Naive thymus-derived CD4-positive, alpha-beta T cell (primary cell): ENCODE results near the gene SEMA3C. TPM values are rescaled to one million over a fixed set of nuclear protein-coding genes. Genes with fewer than 3 reads are reported as not detected.
A peak's percentile ranks its signal among the peaks of the same experiment; 100 is the strongest.

Experiments used
- ATAC-seq: fragments of 150-1000 bp; cut with Tn5 transposase; 2 replicates; pipeline ENCODE4 v1.10.0; 2021; ENCODE audit warnings: mild to moderate bottlenecking, moderate library complexity
- CTCF ChIA-PET: fragments of 350-600 bp; sonication (Branson Sonifier 250); formaldehyde crosslinking; loops from one replicate; lab custom pipeline; 2021; ENCODE audit warnings: antibody characterized with exemption; lab: Charles Lee
- POLR2A ChIA-PET: fragments of 350-600 bp; sonication (Branson Sonifier 250); formaldehyde crosslinking; loops from one replicate; lab custom pipeline; 2021; ENCODE audit warnings: antibody characterized with exemption, inconsistent platforms; lab: Charles Lee
- DNase-seq, 9 donors: peaks; one replicate each; pipeline versions ENCODE4 v3.0.0 to v3.0.0-alpha.2; 2020 to 2022; ENCODE audit warnings: mixed read lengths in 1 of 9
- H3K27ac ChIP-seq: one replicate; pipeline ENCODE4 v1.7.0; 2013; ENCODE audit warnings: mild to moderate bottlenecking, low read depth, low read length, moderate library complexity
- H3K27me3 ChIP-seq, 2 donors: one replicate each; pipeline ENCODE4 v1.7.0; 2013; ENCODE audit warnings: low read length in 2 of 2, mild to moderate bottlenecking in 2 of 2, moderate library complexity in 2 of 2; ENCODE audit not compliant: control insufficient read depth in 2 of 2, insufficient read depth in 2 of 2
- H3K36me3 ChIP-seq, 3 experiments: 1 replicate in 2 of 3; 2 replicates in 1 of 3; pipeline ENCODE4 v1.7.0; 2013; ENCODE audit warnings: low read length in 3 of 3, mild to moderate bottlenecking in 3 of 3, moderate library complexity in 1 of 3; ENCODE audit not compliant: insufficient read depth in 3 of 3, control insufficient read depth in 2 of 3
- H3K4me1 ChIP-seq, 2 donors: one replicate each; pipeline ENCODE4 v1.7.0; 2013; ENCODE audit warnings: low read length in 2 of 2, mild to moderate bottlenecking in 2 of 2, moderate library complexity in 1 of 2; ENCODE audit not compliant: control insufficient read depth in 2 of 2, insufficient read depth in 2 of 2
- H3K4me3 ChIP-seq: 2 replicates; pipeline ENCODE4 v1.7.0; 2013; ENCODE audit warnings: mild to moderate bottlenecking, low read length
- H3K9me3 ChIP-seq, 3 experiments: 1 replicate in 2 of 3; 2 replicates in 1 of 3; pipeline ENCODE4 v1.7.0; 2013; ENCODE audit warnings: low read length in 3 of 3; ENCODE audit not compliant: control insufficient read depth in 2 of 3
- H3K27ac Mint-ChIP-seq, 9 donors: one replicate each; pipeline ENCODE4 v1.8.0; 2020 to 2022; ENCODE audit warnings: mixed read lengths in 9 of 9, mild to moderate bottlenecking in 8 of 9, moderate library complexity in 5 of 9, inconsistent platforms in 2 of 9
- H3K27me3 Mint-ChIP-seq, 5 donors: one replicate each; pipeline ENCODE4 v1.8.0; 2021 to 2022; ENCODE audit warnings: mixed read lengths in 5 of 5, mild to moderate bottlenecking in 1 of 5
- H3K36me3 Mint-ChIP-seq, 5 donors: one replicate each; pipeline ENCODE4 v1.8.0; 2020 to 2022; ENCODE audit warnings: mixed read lengths in 5 of 5, mild to moderate bottlenecking in 3 of 5, inconsistent platforms in 1 of 5
- H3K4me1 Mint-ChIP-seq, 7 donors: one replicate each; pipeline ENCODE4 v1.8.0; 2020 to 2022; ENCODE audit warnings: mixed read lengths in 7 of 7, mild to moderate bottlenecking in 3 of 7, inconsistent platforms in 1 of 7
- H3K4me3 Mint-ChIP-seq, 10 donors: one replicate each; pipeline ENCODE4 v1.8.0; 2020 to 2022; ENCODE audit warnings: mild to moderate bottlenecking in 10 of 10, mixed read lengths in 10 of 10, moderate library complexity in 6 of 10, inconsistent platforms in 2 of 10
- H3K9me3 Mint-ChIP-seq, 11 donors: one replicate each; pipeline ENCODE4 v1.8.0; 2020 to 2022; ENCODE audit warnings: mixed read lengths in 11 of 11, mild to moderate bottlenecking in 4 of 11, inconsistent platforms in 1 of 11, moderate library complexity in 1 of 11
- intact Hi-C, 2 donors: fragments of 100-400 bp; cut with micrococcal nuclease; formaldehyde crosslinking; loops; one replicate each; pipeline ENCODE4 v1.15.1; 2023
- polyA plus RNA-seq, 2 donors: library from polyadenylated mRNA; unstranded; fragments of 300-500 nt; fragmentation: Illumina TruSeq; gene quantifications; one replicate each; pipeline ENCODE4 v1.2.3, GENCODE V29; 2021
- total RNA-seq, 6 experiments: library from RNA in 5 of 6; stranded (reverse) in 5 of 6; gene quantifications; 1 replicate in 5 of 6; 2 replicates in 1 of 6; pipeline ENCODE4 v1.2.3 and lab custom pipeline; 2021 to 2026

The SEMA3C gene
- total and polyA plus RNA-seq, 7 experiments from 2014 or later: 0.35 to 9.4 (median 0.85) TPM; not detected in 3

- ATAC-seq: no peak
- intact Hi-C loops: no loop called here
- Histone ChIP-seq H3K36me3 (no peaks in the 10 kb centered on the region), H3K27ac (no peak overlapping the region), H3K4me1 (no peaks in the 10 kb centered on the region), H3K27me3 (no peaks in the 10 kb centered on the region), H3K4me3 (no peak overlapping the region), H3K9me3 (no peaks in the 10 kb centered on the region)
- Mint-ChIP-seq H3K27me3 (no peaks in the 10 kb centered on the region), H3K4me1 (no peaks in the 10 kb centered on the region), H3K36me3 (no peaks in the 10 kb centered on the region), H3K27ac (no peak overlapping the region), H3K4me3 (no peak overlapping the region), H3K9me3 (peaks cover 0 to 20% (median 2%) of the 10 kb centered on the region in 11 donors)
- ChIA-PET CTCF (no interaction called here), POLR2A (no interaction called here)
- DNase-seq: no peak
These were observed 187.6 kb downstream of the SEMA3C start for GRCh38 chr7:80731281-80731680.

- ChIA-PET POLR2A (no interaction called here), CTCF (no interaction called here)
- H3K4me1 Mint-ChIP-seq: no peaks in the 10 kb centered on the region
- intact Hi-C loops: no loop called here
- H3K27me3 Mint-ChIP-seq: no peaks in the 10 kb centered on the region
- H3K4me3 Mint-ChIP-seq: no peak overlapping the region
- H3K4me1 ChIP-seq: no peaks in the 10 kb centered on the region
- DNase-seq: no peak
- no peaks in the 10 kb centered on the region for H3K27me3 ChIP-seq
- H3K36me3 Mint-ChIP-seq: no peaks in the 10 kb centered on the region
- no peak for ATAC-seq
- H3K4me3 ChIP-seq: no peak overlapping the region
- no peaks in the 10 kb centered on the region for H3K9me3 ChIP-seq
- peaks cover 0 to 12% (median 1%) of the 10 kb centered on the region in 11 donors for H3K9me3 Mint-ChIP-seq
- H3K27ac Mint-ChIP-seq: no peak overlapping the region
- no peak overlapping the region for H3K27ac ChIP-seq
- no peaks in the 10 kb centered on the region for H3K36me3 ChIP-seq
These were observed 189.1 kb downstream of the SEMA3C start for GRCh38 chr7:80729591-80730320.

- ATAC-seq (peak; percentile 28), DNase-seq (no peak)
- H3K36me3 ChIP-seq: no peaks in the 10 kb centered on the region
- no peak overlapping the region for H3K4me3 ChIP-seq
- Mint-ChIP-seq H3K27me3 (no peaks in the 10 kb centered on the region), H3K9me3 (peaks cover 0 to 4% (median 2%) of the 10 kb centered on the region in 11 donors), H3K4me3 (no peak overlapping the region), H3K36me3 (no peaks in the 10 kb centered on the region), H3K27ac (no peak overlapping the region), H3K4me1 (peaks cover 0 to 3% (median 0%) of the 10 kb centered on the region in 7 donors)
- intact Hi-C loops: no loop called here
- H3K27me3 ChIP-seq: no peaks in the 10 kb centered on the region
- POLR2A ChIA-PET: no interaction called here
- H3K27ac ChIP-seq: no peak overlapping the region
- H3K9me3 ChIP-seq: no peaks in the 10 kb centered on the region
- CTCF ChIA-PET: no interaction called here
- no peaks in the 10 kb centered on the region for H3K4me1 ChIP-seq
These were observed 192.2 kb downstream of the SEMA3C start for GRCh38 chr7:80726666-80727065.

- H3K27me3 Mint-ChIP-seq: no peaks in the 10 kb centered on the region
- DNase-seq (no peak), ATAC-seq (no peak)
- H3K36me3 ChIP-seq: no peaks in the 10 kb centered on the region
- CTCF ChIA-PET: no interaction called here
- no peaks in the 10 kb centered on the region for H3K36me3 Mint-ChIP-seq
- no peaks in the 10 kb centered on the region for H3K9me3 ChIP-seq
- POLR2A ChIA-PET: no interaction called here
- H3K9me3 Mint-ChIP-seq: peaks cover 0 to 9% (median 0%) of the 10 kb centered on the region in 11 donors
- peaks cover 0 to 3% (median 0%) of the 10 kb centered on the region in 7 donors for H3K4me1 Mint-ChIP-seq
- no peak overlapping the region for H3K4me3 ChIP-seq
- intact Hi-C loops: no loop called here
- H3K4me1 ChIP-seq: no peaks in the 10 kb centered on the region
- no peak overlapping the region for H3K27ac ChIP-seq
- H3K27me3 ChIP-seq: no peaks in the 10 kb centered on the region
- no peak overlapping the region for H3K27ac Mint-ChIP-seq
- H3K4me3 Mint-ChIP-seq: no peak overlapping the region
These were observed 193.7 kb downstream of the SEMA3C start for GRCh38 chr7:80725181-80725611.

- Mint-ChIP-seq H3K27me3 (no peaks in the 10 kb centered on the region), H3K36me3 (no peaks in the 10 kb centered on the region), H3K4me1 (peaks cover 0 to 3% (median 0%) of the 10 kb centered on the region in 7 donors), H3K27ac (no peak overlapping the region), H3K9me3 (peaks cover 0 to 9% (median 0%) of the 10 kb centered on the region in 11 donors), H3K4me3 (no peak overlapping the region)
- ChIA-PET POLR2A (no interaction called here), CTCF (no interaction called here)
- Histone ChIP-seq H3K4me3 (no peak overlapping the region), H3K27ac (no peak overlapping the region), H3K27me3 (no peaks in the 10 kb centered on the region), H3K36me3 (no peaks in the 10 kb centered on the region), H3K9me3 (no peaks in the 10 kb centered on the region), H3K4me1 (no peaks in the 10 kb centered on the region)
- DNase-seq (no peak), ATAC-seq (no peak)
- intact Hi-C loops: no loop called here
These were observed 194.5 kb downstream of the SEMA3C start for GRCh38 chr7:80724249-80724871.

- intact Hi-C loops: no loop called here
- Mint-ChIP-seq H3K4me1 (peaks cover 0 to 3% (median 0%) of the 10 kb centered on the region in 7 donors), H3K27me3 (no peaks in the 10 kb centered on the region), H3K36me3 (no peaks in the 10 kb centered on the region), H3K27ac (no peak overlapping the region), H3K9me3 (peaks cover 0 to 9% (median 0%) of the 10 kb centered on the region in 11 donors), H3K4me3 (no peak overlapping the region)
- H3K4me1 ChIP-seq: no peaks in the 10 kb centered on the region
- ATAC-seq (peak; percentile 73), DNase-seq (no peak)
- no peaks in the 10 kb centered on the region for H3K36me3 ChIP-seq
- POLR2A ChIA-PET: no interaction called here
- H3K27ac ChIP-seq: no peak overlapping the region
- CTCF ChIA-PET: no interaction called here
- no peak overlapping the region for H3K4me3 ChIP-seq
- H3K9me3 ChIP-seq: no peaks in the 10 kb centered on the region
- no peaks in the 10 kb centered on the region for H3K27me3 ChIP-seq
These were observed 196.1 kb downstream of the SEMA3C start for GRCh38 chr7:80722616-80723195.
